Osteocyte (in vitro differentiated cells): ENCODE data around the gene ACOX3. TPM values are rescaled to one million over a fixed set of nuclear protein-coding genes. Genes with fewer than 3 reads are reported as not detected.

ENCODE experiments used
- DNase-seq: peaks from one replicate; pipeline ENCODE4 v3.0.0; 2021; ENCODE audit warnings: mixed read lengths; ENCODE audit not compliant: unreplicated experiment; ENCODE audit errors: extremely low spot score
- H3K27ac Mint-ChIP-seq: one replicate; pipeline ENCODE4 v1.8.0; 2021; ENCODE audit warnings: mild to moderate bottlenecking, mixed read lengths; ENCODE audit not compliant: unreplicated experiment
- H3K27me3 Mint-ChIP-seq: one replicate; pipeline ENCODE4 v1.8.0; 2021; ENCODE audit warnings: mixed read lengths; ENCODE audit not compliant: unreplicated experiment
- H3K36me3 Mint-ChIP-seq: one replicate; pipeline ENCODE4 v1.8.0; 2021; ENCODE audit warnings: mixed read lengths; ENCODE audit not compliant: unreplicated experiment
- H3K4me1 Mint-ChIP-seq: one replicate; pipeline ENCODE4 v1.8.0; 2021; ENCODE audit warnings: mixed read lengths; ENCODE audit not compliant: unreplicated experiment
- H3K4me3 Mint-ChIP-seq: one replicate; pipeline ENCODE4 v1.8.0; 2021; ENCODE audit warnings: mild to moderate bottlenecking, moderate library complexity, mixed read lengths; ENCODE audit not compliant: unreplicated experiment
- H3K9me3 Mint-ChIP-seq: one replicate; pipeline ENCODE4 v1.8.0; 2021; ENCODE audit warnings: mixed read lengths; ENCODE audit not compliant: unreplicated experiment
- CTCF ChIP-seq: fragments of 200-600 bp; sonication (generic); IDR thresholded peaks from 2 replicates; pipeline ENCODE4 v1.5.0; 2021; ENCODE audit warnings: antibody characterized with exemption, mild to moderate bottlenecking, moderate library complexity
- total RNA-seq: library from RNA; stranded (reverse); gene quantifications from 2 replicates; pipeline ENCODE4 v1.2.1, GENCODE V29; 2021

The ACOX3 gene
- total RNA-seq, 1 donor from 2014 or later: 25.2 TPM

- Mint-ChIP-seq H3K27ac (no peak overlapping the region), H3K4me1 (peaks cover 3% of the 10 kb centered on the region), H3K4me3 (no peak overlapping the region), H3K9me3 (no peaks in the 10 kb centered on the region), H3K27me3 (no peaks in the 10 kb centered on the region), H3K36me3 (peaks cover 11% of the 10 kb centered on the region)
- no peak for DNase-seq
- no peak for TF ChIP-seq CTCF
Observed at GRCh38 chr4:8478371-8478770, 37.8 kb upstream of the ACOX3 start.

GRCh38 chr4:8477676-8478075 is 37.2 kb upstream of the ACOX3 start:
- no peak overlapping the region for H3K4me3 Mint-ChIP-seq
- no peaks in the 10 kb centered on the region for H3K27me3 Mint-ChIP-seq
- H3K36me3 Mint-ChIP-seq: peaks cover 11% of the 10 kb centered on the region
- no peak for DNase-seq
- H3K9me3 Mint-ChIP-seq: no peaks in the 10 kb centered on the region
- H3K4me1 Mint-ChIP-seq: peaks cover 10% of the 10 kb centered on the region
- no peak overlapping the region for H3K27ac Mint-ChIP-seq
- no peak for TF ChIP-seq CTCF

- no peak for DNase-seq
- peaks cover 11% of the 10 kb centered on the region for H3K36me3 Mint-ChIP-seq
- H3K4me1 Mint-ChIP-seq: peaks cover 15% of the 10 kb centered on the region
- no peak overlapping the region for H3K27ac Mint-ChIP-seq
- no peaks in the 10 kb centered on the region for H3K27me3 Mint-ChIP-seq
- no peak overlapping the region for H3K4me3 Mint-ChIP-seq
- no peaks in the 10 kb centered on the region for H3K9me3 Mint-ChIP-seq
- no peak for TF ChIP-seq CTCF
Observed at GRCh38 chr4:8477095-8477635, 36.6 kb upstream of the ACOX3 start.

GRCh38 chr4:8475751-8476575 is 35.4 kb upstream of the ACOX3 start:
- H3K4me1 Mint-ChIP-seq: peaks cover 21% of the 10 kb centered on the region
- no peaks in the 10 kb centered on the region for H3K27me3 Mint-ChIP-seq
- no peak overlapping the region for H3K27ac Mint-ChIP-seq
- TF ChIP-seq CTCF: no peak
- no peaks in the 10 kb centered on the region for H3K9me3 Mint-ChIP-seq
- no peak for DNase-seq
- peaks cover 11% of the 10 kb centered on the region for H3K36me3 Mint-ChIP-seq
- H3K4me3 Mint-ChIP-seq: no peak overlapping the region

GRCh38 chr4:8474856-8475255 is 34.3 kb upstream of the ACOX3 start:
- no peak for DNase-seq
- Mint-ChIP-seq H3K27ac (no peak overlapping the region), H3K9me3 (no peaks in the 10 kb centered on the region), H3K27me3 (no peaks in the 10 kb centered on the region), H3K4me1 (peaks cover 22% of the 10 kb centered on the region), H3K36me3 (peaks cover 14% of the 10 kb centered on the region), H3K4me3 (no peak overlapping the region)
- no peak for TF ChIP-seq CTCF
